GM19438 (cell line): ENCODE results near the gene DARS2.
"Not testable (repeated sequence)": the region's sequence is repeated elsewhere in the genome, so short reads cannot be mapped to it uniquely, and the experiment has no call there.

Experiments used
- ATAC-seq: cut with Tn5 transposase; IDR thresholded peaks from one replicate; pipeline ENCODE4 v1.9.1; 2021; ENCODE audit warnings: low read depth; ENCODE audit not compliant: unreplicated experiment

The DARS2 gene, protein sequence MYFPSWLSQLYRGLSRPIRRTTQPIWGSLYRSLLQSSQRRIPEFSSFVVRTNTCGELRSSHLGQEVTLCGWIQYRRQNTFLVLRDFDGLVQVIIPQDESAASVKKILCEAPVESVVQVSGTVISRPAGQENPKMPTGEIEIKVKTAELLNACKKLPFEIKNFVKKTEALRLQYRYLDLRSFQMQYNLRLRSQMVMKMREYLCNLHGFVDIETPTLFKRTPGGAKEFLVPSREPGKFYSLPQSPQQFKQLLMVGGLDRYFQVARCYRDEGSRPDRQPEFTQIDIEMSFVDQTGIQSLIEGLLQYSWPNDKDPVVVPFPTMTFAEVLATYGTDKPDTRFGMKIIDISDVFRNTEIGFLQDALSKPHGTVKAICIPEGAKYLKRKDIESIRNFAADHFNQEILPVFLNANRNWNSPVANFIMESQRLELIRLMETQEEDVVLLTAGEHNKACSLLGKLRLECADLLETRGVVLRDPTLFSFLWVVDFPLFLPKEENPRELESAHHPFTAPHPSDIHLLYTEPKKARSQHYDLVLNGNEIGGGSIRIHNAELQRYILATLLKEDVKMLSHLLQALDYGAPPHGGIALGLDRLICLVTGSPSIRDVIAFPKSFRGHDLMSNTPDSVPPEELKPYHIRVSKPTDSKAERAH

GRCh38 chr1:173824315-173825081 lies at the start of gene DARS2, which contains the start of gene CENPL:
DARS2 (plus strand) TSS chr1:173824673; CDS start chr1:173825230, 557 bp downstream.
CENPL (minus strand) TSS chr1:173824883; CDS start chr1:173811299, 13,584 bp downstream.
- peak; percentile 77 for ATAC-seq

GRCh38 chr1:173775578-173776226 lies 48.8 kb upstream of the DARS2 start:
- no peak for ATAC-seq

GRCh38 chr1:173779936-173780335 lies 44.5 kb upstream of the DARS2 start:
- no peak for ATAC-seq

DNA sequence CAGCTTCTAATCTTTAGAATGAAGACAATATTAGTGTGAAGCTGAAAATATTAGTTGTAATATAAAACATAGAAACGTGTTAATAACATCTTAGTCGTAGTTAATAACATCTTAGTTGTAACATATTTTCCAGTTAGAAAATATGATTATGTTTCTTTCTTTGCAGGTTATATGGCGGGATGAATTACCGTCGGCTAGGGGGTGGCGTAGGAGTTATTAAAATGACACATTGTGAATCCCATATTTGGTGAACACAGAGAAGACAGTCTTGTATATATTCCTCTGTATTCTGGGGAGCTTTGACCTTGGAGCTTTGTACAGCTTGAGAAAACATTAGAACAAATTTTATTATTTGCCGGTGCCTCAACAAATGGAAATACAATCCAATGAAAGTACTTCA lies 39.5 kb upstream of the DARS2 start:
- no peak for ATAC-seq

- no peak for ATAC-seq
Measured at GRCh38 chr1:173789841-173790240, 34.6 kb upstream of the DARS2 start.

- ATAC-seq = no peak
Measured at GRCh38 chr1:173798078-173798477, 26.4 kb upstream of the DARS2 start.

GRCh38 chr1:173799995-173800394 lies 24.5 kb upstream of the DARS2 start:
- not testable (repeated sequence) for ATAC-seq

GRCh38 chr1:173802961-173803360 lies 21.5 kb upstream of the DARS2 start:
- no peak for ATAC-seq

GRCh38 chr1:173813654-173814053 lies 10.8 kb upstream of the DARS2 start:
- ATAC-seq = not testable (repeated sequence)

DNA sequence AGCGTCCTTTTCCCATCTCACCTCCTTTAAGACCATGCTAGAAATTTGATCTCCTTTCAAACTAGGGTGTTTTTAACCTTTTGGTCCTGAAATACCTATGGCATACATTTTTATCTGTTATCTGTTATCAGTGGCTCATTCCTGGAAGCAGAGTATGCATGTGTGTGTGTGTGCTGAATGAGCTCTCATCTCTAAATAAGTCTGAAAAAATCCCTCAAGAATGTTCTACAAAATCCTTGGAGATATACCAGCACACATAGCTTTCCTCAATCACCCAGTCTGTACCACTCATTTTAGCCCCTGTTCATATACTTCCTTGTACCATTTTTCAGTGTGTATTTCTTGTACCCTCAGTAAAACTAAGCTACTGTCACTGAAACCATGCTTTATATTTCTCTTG lies 6.0 kb upstream of the DARS2 start:
- no peak for ATAC-seq

DNA sequence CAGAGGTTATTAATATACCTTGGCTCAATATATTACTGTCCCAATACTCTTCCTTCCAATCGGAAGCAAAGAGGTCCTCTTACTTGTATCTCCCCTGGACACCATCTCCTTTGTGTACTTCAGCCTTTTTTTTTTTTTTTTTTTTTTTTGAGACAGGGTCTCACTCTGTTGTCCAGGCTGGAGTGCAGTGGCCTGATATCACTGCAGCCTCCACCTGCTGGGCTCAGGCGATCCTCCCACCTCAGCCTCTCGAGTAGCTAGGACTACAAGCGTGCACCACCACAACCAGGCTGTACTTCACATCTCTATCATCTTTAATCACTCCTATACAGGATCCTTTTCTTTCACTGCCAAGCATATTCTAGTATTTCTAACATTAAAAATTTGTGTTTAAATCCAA lies 2.8 kb upstream of the DARS2 start:
- no peak for ATAC-seq

DNA sequence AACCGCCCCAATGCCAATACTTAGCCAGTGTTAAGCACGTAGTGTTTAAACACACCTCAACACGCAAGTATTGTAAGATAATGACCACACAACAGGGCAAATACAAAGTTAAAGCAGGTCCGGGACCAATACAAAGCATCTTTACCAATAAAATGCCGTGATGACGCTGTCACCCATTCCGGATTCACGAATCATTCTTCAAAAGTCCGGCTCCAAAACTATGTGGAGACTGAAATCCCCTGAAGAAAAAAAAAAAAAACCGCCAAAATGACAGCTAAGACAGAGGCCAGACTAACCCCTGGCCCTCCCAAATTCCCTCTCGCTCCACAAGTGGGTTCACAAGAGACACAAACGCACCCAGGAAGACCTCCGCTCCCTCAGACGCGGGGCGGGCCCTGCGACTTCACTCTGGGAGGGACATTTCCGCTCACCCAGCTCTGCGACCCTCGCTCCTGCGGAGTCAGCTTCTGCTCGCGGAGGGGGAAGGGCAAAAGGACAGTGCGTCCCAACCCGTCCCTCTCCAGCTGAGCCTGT lies 625 bp upstream of the DARS2 start:
- ATAC-seq = peak; percentile 38

- ATAC-seq = no peak
Measured at GRCh38 chr1:173827611-173828010, 3.1 kb downstream of the DARS2 start.

GRCh38 chr1:173832748-173833147 lies 8.3 kb downstream of the DARS2 start:
- ATAC-seq = no peak

DNA sequence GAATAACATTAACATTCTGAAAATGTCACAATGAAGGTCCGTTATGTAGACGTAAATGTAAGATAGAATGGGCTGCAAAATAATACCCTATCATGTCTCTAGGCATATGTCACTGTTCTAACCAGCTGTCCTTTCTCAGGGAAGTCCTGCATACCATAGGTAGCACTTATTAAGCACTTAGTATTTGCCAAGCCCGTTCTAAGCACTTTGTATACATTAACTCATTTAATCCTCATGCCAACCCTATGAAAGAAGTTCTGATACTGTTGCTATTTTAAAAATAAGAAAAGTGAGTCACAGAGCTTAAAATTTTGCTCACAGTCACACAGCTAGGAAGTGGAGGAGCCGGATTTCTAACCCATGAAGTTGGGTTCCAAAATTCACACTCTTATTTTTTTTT lies 27.6 kb downstream of the DARS2 start:
- no peak for ATAC-seq

DNA sequence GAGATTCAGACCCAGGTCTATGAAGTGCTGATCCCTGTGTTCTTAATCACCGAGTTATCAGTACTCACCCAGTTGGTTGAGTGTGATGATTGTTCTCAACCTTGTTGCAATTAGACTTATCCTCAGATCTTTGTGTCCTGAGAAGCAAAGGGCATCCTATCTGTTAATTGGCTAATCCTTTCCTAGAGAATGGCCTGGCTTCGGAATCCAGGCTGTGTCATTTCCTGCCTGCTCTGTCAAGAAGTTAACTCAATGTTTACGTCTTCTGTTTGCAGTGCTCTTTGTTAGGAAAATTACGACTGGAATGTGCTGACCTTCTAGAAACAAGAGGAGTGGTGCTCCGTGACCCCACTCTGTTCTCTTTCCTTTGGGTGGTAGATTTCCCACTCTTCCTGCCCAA lies 28.6 kb downstream of the DARS2 start:
- no peak for ATAC-seq

DNA sequence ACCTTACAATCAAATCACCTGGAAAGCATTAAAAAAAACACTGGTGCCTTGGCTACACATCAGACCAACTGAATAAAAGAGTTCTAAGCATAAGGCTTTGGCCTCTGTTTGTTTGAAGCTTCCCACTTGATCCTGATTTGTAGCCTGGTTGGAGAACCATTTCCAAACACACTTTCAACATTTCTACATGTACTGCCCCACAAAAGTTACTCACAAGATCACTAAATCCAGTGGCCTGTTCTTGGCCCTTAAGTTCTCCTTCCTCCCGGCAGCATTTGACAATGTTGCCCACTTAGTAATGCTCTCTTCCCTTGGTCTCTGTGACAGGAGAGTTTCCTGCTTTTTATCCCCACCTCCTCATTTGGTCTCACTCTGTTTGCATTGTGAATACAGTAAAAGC lies 31.5 kb downstream of the DARS2 start:
- no peak for ATAC-seq

DNA sequence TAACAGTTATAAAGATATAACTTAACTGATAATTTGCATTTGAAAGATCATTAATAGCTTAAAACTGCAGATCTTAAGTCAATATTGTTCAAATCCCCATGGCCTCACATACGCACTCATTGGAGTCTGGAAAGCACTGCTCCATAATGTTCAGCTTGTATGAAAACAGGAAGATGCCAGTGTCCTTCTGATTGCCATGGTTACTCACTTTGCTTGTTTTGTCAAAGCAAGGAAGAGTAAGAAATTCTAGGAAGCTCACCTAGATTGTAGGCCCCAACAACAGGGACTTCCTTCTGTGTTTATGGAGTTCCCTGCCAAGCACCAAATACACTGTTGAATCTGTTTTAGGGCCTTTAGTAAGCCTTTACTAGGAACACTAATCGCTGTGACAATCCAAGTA lies 32.4 kb downstream of the DARS2 start:
- no peak for ATAC-seq

DNA sequence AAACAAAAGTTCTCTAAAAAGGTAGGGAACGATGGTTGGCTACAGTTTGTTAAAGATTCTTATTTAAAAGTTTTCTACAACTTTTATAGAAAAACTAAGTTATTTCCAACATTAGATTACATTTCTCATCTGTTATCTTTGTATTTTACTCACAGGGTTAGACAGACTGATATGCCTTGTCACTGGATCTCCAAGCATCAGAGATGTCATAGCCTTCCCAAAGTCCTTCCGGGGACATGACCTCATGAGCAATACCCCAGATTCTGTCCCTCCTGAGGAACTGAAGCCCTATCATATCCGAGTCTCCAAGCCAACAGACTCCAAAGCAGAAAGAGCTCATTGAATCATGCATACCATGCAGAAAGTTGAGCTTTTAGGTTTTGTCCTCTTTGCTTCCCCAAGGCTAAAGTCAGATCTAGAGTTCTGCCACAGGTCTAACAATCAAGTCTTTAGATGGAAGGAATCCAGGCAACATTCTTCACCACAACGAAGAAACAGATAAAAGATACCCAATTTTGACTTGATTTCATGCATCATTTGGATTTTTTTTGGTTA lies 33.0 kb downstream of the DARS2 start:
- ATAC-seq = no peak

DNA sequence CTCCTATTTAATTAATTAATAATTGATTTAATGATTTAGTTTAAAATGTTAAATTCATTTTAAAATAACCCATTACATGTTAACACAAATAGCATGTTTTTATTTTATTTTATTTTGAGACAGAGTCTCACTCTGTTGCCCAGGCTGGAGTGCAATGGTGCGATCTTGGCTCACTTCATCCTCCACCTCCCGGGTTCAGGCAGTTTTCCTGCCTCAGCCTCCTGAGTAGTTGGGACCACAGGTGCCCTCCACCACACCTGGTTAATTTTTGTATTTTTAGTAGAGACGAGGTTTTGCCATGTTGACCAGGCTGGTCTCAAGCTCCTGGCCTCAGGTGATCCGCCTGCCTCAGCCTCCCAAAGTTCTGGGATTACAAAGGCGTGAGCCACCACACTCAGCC lies 35.1 kb downstream of the DARS2 start:
- ATAC-seq = not testable (repeated sequence)
